Hepatocyte (in vitro differentiated cells): ENCODE measurements around the gene ZBP1.

ENCODE experiments used
- EZH2 ChIP-seq: fragments of 200-600 bp; sonication (generic); IDR thresholded peaks from 2 replicates; pipeline ENCODE4 v1.6.1; 2016; ENCODE audit warnings: antibody characterized with exemption, mild to moderate bottlenecking, borderline replicate concordance
- TF ChIP-seq, protein P1 (sequence below): fragments of 200-600 bp; sonication (generic); IDR thresholded peaks from 2 replicates; pipeline ENCODE4 v1.5.1; 2016; ENCODE audit warnings: antibody characterized with exemption, mild to moderate bottlenecking; ENCODE audit not compliant: poor library complexity

- TF ChIP-seq, protein P1, sequence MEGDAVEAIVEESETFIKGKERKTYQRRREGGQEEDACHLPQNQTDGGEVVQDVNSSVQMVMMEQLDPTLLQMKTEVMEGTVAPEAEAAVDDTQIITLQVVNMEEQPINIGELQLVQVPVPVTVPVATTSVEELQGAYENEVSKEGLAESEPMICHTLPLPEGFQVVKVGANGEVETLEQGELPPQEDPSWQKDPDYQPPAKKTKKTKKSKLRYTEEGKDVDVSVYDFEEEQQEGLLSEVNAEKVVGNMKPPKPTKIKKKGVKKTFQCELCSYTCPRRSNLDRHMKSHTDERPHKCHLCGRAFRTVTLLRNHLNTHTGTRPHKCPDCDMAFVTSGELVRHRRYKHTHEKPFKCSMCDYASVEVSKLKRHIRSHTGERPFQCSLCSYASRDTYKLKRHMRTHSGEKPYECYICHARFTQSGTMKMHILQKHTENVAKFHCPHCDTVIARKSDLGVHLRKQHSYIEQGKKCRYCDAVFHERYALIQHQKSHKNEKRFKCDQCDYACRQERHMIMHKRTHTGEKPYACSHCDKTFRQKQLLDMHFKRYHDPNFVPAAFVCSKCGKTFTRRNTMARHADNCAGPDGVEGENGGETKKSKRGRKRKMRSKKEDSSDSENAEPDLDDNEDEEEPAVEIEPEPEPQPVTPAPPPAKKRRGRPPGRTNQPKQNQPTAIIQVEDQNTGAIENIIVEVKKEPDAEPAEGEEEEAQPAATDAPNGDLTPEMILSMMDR, result no peak
- no peak for TF ChIP-seq EZH2
These were observed 985 bp downstream of the ZBP1 start for GRCh38 chr20:57619051-57619831.
